DND-41 (cell line): Measurements from ENCODE around the gene GPR15.

Experiments
- ATAC-seq: fragments of 200-7000 bp; cut with Tn5 transposase; 3 replicates; pipeline ENCODE4 v1.9.1; 2021; ENCODE audit warnings: low read depth; ENCODE audit not compliant: insufficient read depth
- DNase-seq: peaks from one replicate; pipeline ENCODE4 v3.0.0-alpha.2; 2020
- H2AFZ ChIP-seq: 2 replicates; pipeline ENCODE4 v1.6.0; 2012; ENCODE audit warnings: low read depth, low read length
- H3K27ac ChIP-seq: 2 replicates; pipeline ENCODE4 v1.5.1; 2012; ENCODE audit warnings: low read length, inconsistent platforms
- H3K27me3 ChIP-seq: fragments of 200-600 bp; sonication (generic); 2 replicates; pipeline ENCODE4 v1.6.0; 2012; ENCODE audit warnings: low read length, mild to moderate bottlenecking, inconsistent platforms; ENCODE audit not compliant: insufficient read depth, poor library complexity
- H3K36me3 ChIP-seq: 2 replicates; pipeline ENCODE4 v1.5.1; 2012; ENCODE audit warnings: low read length, inconsistent platforms; ENCODE audit not compliant: insufficient read depth
- H3K4me1 ChIP-seq: 2 replicates; pipeline ENCODE4 v1.5.1; 2012; ENCODE audit warnings: mild to moderate bottlenecking, low read length; ENCODE audit not compliant: insufficient read depth
- H3K4me2 ChIP-seq: 2 replicates; pipeline ENCODE4 v1.6.0; 2012; ENCODE audit warnings: mild to moderate bottlenecking, moderate library complexity, low read length, inconsistent platforms; ENCODE audit not compliant: insufficient read depth
- H3K4me3 ChIP-seq, 2 experiments: fragments of 200-600 bp in 1 of 2; shearing (Covaris generic) in 1 of 2; 2 replicates each; pipeline ENCODE4 v1.5.1; 2012 to 2016; ENCODE audit warnings: inconsistent platforms in 2 of 2, low read length in 2 of 2, mild to moderate bottlenecking in 2 of 2, low read depth in 1 of 2, moderate library complexity in 1 of 2
- H3K79me2 ChIP-seq: 2 replicates; pipeline ENCODE4 v1.6.0; 2012; ENCODE audit warnings: low read length, inconsistent platforms; ENCODE audit not compliant: insufficient read depth
- H3K9ac ChIP-seq: 2 replicates; pipeline ENCODE4 v1.6.0; 2012; ENCODE audit warnings: low read depth, mild to moderate bottlenecking, inconsistent platforms, low read length, moderate library complexity
- H3K9me3 ChIP-seq: 2 replicates; pipeline ENCODE4 v1.5.1; 2012; ENCODE audit warnings: low read length, moderate library complexity, mild to moderate bottlenecking, inconsistent platforms; ENCODE audit not compliant: insufficient read depth, severe bottlenecking
- H4K20me1 ChIP-seq: 2 replicates; pipeline ENCODE4 v1.6.0; 2012; ENCODE audit warnings: low read length; ENCODE audit not compliant: insufficient read depth
- CTCF ChIP-seq: IDR thresholded peaks from 2 replicates; pipeline ENCODE4 v1.5.1; 2012; ENCODE audit warnings: borderline replicate concordance, low read length, moderate library complexity, mild to moderate bottlenecking; ENCODE audit not compliant: poor library complexity, severe bottlenecking; ENCODE audit errors: extremely low read depth
- EZH2 ChIP-seq: IDR thresholded peaks from 3 replicates; pipeline ENCODE4 v1.6.1; 2012; ENCODE audit warnings: borderline replicate concordance, low read depth, mild to moderate bottlenecking, moderate library complexity, low read length, inconsistent platforms; ENCODE audit not compliant: severe bottlenecking

The GPR15 gene

GRCh38 chr3:98518816-98519215, 13.0 kb upstream of the GPR15 start:
- Histone ChIP-seq H3K36me3 (peaks cover 60% of the 10 kb centered on the region), H3K4me2 (no peak overlapping the region), H3K9me3 (no peaks in the 10 kb centered on the region), H2AFZ (no peak overlapping the region), H3K27me3 (no peaks in the 10 kb centered on the region), H3K27ac (no peak overlapping the region), H3K4me3 (no peak overlapping the region), H3K9ac (no peak overlapping the region), H4K20me1 (0 out of 2 replicates have a peak, but pooled peaks cover 4% of the 10 kb centered on the region), H3K79me2 (peaks cover 43% of the 10 kb centered on the region), H3K4me1 (peaks cover 36% of the 10 kb centered on the region)
- DNase-seq (no peak), ATAC-seq (no peak)
- no peak for TF ChIP-seq EZH2
- TF ChIP-seq CTCF, result no peak

- H3K36me3 ChIP-seq, result peaks cover 60% of the 10 kb centered on the region
- H3K27me3 ChIP-seq, result no peaks in the 10 kb centered on the region
- ATAC-seq (no peak), DNase-seq (no peak)
- H3K79me2 ChIP-seq, result peaks cover 43% of the 10 kb centered on the region
- no peak overlapping the region for H2AFZ ChIP-seq
- H3K4me1 ChIP-seq, result peaks cover 36% of the 10 kb centered on the region
- no peak overlapping the region for H3K4me3 ChIP-seq
- TF ChIP-seq CTCF (no peak), EZH2 (no peak)
- H3K27ac ChIP-seq, result no peak overlapping the region
- H3K9ac ChIP-seq, result no peak overlapping the region
- 0 out of 2 replicates have a peak, but pooled peaks cover 4% of the 10 kb centered on the region for H4K20me1 ChIP-seq
- H3K4me2 ChIP-seq, result peak overlapping the region; percentile 82
- no peaks in the 10 kb centered on the region for H3K9me3 ChIP-seq
These were observed 12.4 kb upstream of the GPR15 start for GRCh38 chr3:98519351-98519750.

DNA sequence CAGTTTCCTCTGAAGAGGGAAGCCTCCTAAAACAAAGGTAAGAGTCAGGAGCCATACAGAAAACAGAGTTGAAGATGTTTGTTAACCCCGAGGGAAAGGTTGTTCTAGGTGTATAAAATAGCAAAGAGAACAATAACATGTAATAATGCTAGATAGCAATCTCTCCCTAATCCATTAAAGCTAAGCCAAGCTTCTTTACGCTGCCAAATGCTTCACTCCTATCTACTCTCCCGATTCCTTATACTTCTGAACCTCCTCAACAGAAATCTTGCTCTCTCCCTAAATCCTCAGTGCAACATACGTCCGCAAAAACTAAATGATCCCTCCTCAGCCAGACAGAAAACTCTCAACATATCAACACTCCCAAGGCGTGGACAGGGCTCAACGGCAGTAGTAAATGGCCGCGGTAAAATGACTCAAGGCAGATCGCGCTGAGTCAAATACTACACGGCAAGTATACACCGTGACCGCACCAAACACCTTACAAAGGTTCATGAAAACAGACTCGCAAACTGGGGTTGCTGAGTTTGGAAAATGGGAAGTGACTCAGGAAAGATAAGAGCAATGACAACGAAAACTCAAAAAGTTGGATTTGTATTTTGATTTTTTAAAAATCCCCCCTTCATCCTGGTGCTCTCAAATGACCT, 9.8 kb upstream of the GPR15 start:
- Histone ChIP-seq H4K20me1 (0 out of 2 replicates have a peak, but pooled peaks cover 4% of the 10 kb centered on the region), H3K27me3 (no peaks in the 10 kb centered on the region), H3K4me1 (peaks cover 36% of the 10 kb centered on the region), H3K4me2 (peak overlapping the region; percentile 82), H3K9me3 (no peaks in the 10 kb centered on the region), H3K79me2 (peaks cover 43% of the 10 kb centered on the region), H3K4me3 (peak overlapping the region; percentile 75 to 85), H3K36me3 (peaks cover 37% of the 10 kb centered on the region), H2AFZ (peak overlapping the region; percentile 78), H3K9ac (peak overlapping the region; percentile 74), H3K27ac (peak overlapping the region; percentile 71)
- ATAC-seq (peak; percentile 42), DNase-seq (peak; percentile 46)
- no peak for TF ChIP-seq EZH2
- no peak for TF ChIP-seq CTCF
